Right cardiac atrium (tissue), 5 donors: ENCODE data around the gene TMTC1. TPM values are rescaled to one million over a fixed set of nuclear protein-coding genes. Genes with fewer than 3 reads are reported as not detected.

Experiments used
- ATAC-seq, 2 donors: fragments of 200-7000 bp; cut with Tn5 transposase; one replicate each; pipeline versions ENCODE4 v1.8.0 to v1.9.1; 2020; ENCODE audit warnings: moderate library complexity in 2 of 2, mild to moderate bottlenecking in 1 of 2
- DNase-seq, 3 donors: peaks; one replicate each; pipeline ENCODE4 v3.0.0-alpha.2; 2020
- H3K27ac ChIP-seq: one replicate; pipeline ENCODE4 v1.5.1; 2013; ENCODE audit warnings: mild to moderate bottlenecking, low read length, control low read depth, moderate library complexity
- H3K27me3 ChIP-seq: one replicate; pipeline ENCODE4 v1.6.1; 2013; ENCODE audit not compliant: control insufficient read depth, insufficient read depth
- H3K4me1 ChIP-seq: one replicate; pipeline ENCODE4 v1.6.1; 2013; ENCODE audit warnings: low read length; ENCODE audit not compliant: control insufficient read depth, insufficient read depth
- H3K4me3 ChIP-seq: one replicate; pipeline ENCODE4 v1.5.1; 2013; ENCODE audit warnings: low read length, control low read depth
- H3K9me3 ChIP-seq: one replicate; pipeline ENCODE4 v1.6.1; 2013; ENCODE audit warnings: low read length; ENCODE audit not compliant: control insufficient read depth
- WGBS: extraction: QIAGEN DNeasy Blood & Tissue Kit; methylation state at CpG from one replicate; pipeline ENCODE4 v1.1.7; 2013; 5-methylcytosine and 5-hydroxymethylcytosine counted together
- intact Hi-C, 4 donors: fragments of 100-400 bp; cut with DNase I; formaldehyde crosslinking; loops; one replicate each; pipeline versions ENCODE4 v1.11.0 to v1.14.0; 2022 to 2023
- polyA plus RNA-seq: library from polyadenylated mRNA; stranded (reverse); fragments of 200-250 nt; gene quantifications from one replicate; pipeline ENCODE4 v1.2.3, GENCODE V29; 2013
- total RNA-seq, 4 donors: library from RNA; stranded (reverse); fragmentation: NEBNext Ultra II Directional; extraction: Animal tissue kit (Norgen Biotek cat#: 25700); gene quantifications; one replicate each; pipeline ENCODE4 v1.2.1, GENCODE V29; 2021
- donor health status: healthy with polysubstance abuse.
- donor health status: DM: no; HTN: yes; CAD: no.
- donor health status: DM: no; HTN: no; CAD: no.
- donor health status: DM: no; HTN: yes; CAD: no; lungs with severe emphysema.
- donor health status: DM: yes; HTN: yes; CAD: no.

Gene TMTC1
- total and polyA plus RNA-seq, 5 donors: 17.9 to 57.8 (median 52.5) TPM

DNA sequence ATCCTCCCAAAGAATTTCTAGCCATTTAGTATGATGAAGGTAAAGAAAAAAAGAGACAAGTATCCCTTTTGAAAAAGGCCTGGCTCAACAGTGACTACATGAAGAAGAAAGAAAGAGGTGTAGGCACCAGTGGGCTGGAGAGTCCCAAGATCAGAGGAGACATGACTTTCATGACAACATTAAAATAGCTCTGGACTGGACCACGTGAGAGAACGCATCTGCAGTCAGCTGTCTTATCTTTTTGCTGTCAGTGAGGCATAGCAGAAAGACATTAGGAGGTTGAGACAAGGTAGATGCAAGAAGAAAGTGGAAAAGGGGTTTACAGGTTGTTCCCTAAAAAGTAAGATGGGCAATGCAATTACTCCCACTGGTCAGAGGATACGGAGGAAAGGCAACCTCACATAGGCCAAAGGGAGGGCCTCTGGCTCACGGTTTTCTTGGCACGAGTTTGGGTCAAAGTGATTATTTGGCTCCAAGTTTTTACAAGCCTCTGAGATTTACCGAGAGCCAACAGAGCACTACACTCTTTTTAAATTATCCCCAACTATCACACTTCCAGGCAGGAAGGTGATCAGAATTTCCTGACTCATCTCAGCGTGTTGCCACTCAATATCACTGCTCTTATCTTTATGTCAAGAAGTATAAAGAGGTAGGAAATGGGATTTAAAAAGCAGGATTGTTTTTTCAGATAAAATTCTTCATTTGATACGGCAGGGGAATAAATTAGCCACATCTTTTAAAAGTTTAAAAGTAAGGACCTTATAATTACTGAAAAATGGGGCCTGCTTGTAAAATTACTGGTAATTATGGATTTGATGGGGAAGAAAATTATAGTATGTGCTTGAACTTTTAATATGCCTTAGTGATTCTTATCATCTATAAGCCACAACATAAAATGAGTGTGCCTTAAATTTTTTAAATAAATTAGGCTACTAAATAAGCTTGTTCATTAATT, 29.2 kb downstream of the TMTC1 start:
- WGBS: 25% methylated on average over 8 of the region's 8 CpGs
- Histone ChIP-seq H3K27ac (peak overlapping the region; percentile 93), H3K9me3 (no peaks in the 10 kb centered on the region), H3K27me3 (no peaks in the 10 kb centered on the region), H3K4me1 (peaks cover 14% of the 10 kb centered on the region), H3K4me3 (no peak overlapping the region)
- DNase-seq (peak in 2 of 3 donors; percentile 40 to 43), ATAC-seq (peak; percentile 79 to 90)
- intact Hi-C loops: no loop called here

DNA sequence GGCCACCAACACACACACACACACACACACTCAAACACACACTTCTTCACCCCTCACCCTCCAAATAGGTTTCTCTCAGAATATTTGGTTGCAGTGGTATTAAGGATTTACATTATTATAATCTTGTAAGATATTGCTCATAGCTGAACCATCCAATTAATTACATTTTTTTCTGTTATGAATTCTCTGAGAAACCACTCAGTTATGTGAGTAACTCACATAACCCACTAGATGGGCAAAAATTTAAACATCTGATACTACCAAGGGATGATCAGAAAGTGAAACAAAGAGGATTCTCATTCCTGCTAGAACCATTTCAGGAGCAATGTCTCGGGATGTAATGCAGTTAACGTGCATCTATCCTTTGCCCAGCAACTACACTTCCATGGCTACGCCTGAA, 31.6 kb downstream of the TMTC1 start:
- no peak for DNase-seq
- H3K27me3 ChIP-seq: no peaks in the 10 kb centered on the region
- no peaks in the 10 kb centered on the region for H3K9me3 ChIP-seq
- no peak overlapping the region for H3K4me3 ChIP-seq
- no peak overlapping the region for H3K27ac ChIP-seq
- WGBS: 97% methylated on average over 3 of the region's 3 CpGs
- peaks cover 9% of the 10 kb centered on the region for H3K4me1 ChIP-seq
- no peak for ATAC-seq
- intact Hi-C loops: no loop called here

DNA sequence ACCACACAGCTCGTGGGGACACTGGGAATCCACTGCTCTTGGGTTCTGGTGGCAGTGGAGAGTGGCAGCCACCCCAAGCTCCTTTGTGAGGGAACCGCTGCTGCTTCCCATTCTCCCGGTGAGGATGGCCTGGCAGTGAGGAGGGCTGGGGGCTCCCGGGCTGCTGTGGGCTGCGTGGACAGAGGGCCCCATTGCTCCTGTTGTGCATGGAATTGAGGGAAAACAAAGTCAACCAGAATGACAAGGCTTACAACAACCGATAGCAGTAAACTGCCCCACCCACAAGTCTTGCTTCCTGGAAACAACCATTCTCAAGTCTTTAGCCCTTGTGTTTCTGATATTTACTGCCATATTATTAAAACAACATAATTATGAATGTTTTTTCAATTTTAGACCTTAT, 32.1 kb downstream of the TMTC1 start:
- no peak overlapping the region for H3K27ac ChIP-seq
- intact Hi-C loops: no loop called here
- WGBS: 81% methylated on average over 6 of the region's 6 CpGs
- ATAC-seq (no peak), DNase-seq (no peak)
- no peaks in the 10 kb centered on the region for H3K9me3 ChIP-seq
- no peaks in the 10 kb centered on the region for H3K27me3 ChIP-seq
- H3K4me1 ChIP-seq: peaks cover 9% of the 10 kb centered on the region
- H3K4me3 ChIP-seq: no peak overlapping the region

DNA sequence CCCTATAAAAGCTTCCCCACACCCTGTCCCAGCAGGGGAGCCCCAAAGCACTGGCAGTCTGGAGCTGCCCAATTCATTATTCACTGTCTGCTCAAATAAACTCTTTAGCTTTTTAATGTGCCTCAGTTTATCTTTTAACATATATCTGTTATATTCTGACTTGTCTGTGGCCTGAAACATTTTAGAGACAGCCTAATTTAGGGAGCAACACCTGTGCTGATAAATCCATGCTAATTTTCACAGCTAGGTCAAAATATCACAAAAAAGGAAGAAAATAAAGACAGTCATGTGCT, 32.9 kb downstream of the TMTC1 start:
- Histone ChIP-seq H3K9me3 (no peaks in the 10 kb centered on the region), H3K27ac (no peak overlapping the region), H3K27me3 (no peaks in the 10 kb centered on the region), H3K4me1 (peaks cover 9% of the 10 kb centered on the region), H3K4me3 (no peak overlapping the region)
- intact Hi-C loops: no loop called here
- ATAC-seq: no peak
- no peak for DNase-seq

DNA sequence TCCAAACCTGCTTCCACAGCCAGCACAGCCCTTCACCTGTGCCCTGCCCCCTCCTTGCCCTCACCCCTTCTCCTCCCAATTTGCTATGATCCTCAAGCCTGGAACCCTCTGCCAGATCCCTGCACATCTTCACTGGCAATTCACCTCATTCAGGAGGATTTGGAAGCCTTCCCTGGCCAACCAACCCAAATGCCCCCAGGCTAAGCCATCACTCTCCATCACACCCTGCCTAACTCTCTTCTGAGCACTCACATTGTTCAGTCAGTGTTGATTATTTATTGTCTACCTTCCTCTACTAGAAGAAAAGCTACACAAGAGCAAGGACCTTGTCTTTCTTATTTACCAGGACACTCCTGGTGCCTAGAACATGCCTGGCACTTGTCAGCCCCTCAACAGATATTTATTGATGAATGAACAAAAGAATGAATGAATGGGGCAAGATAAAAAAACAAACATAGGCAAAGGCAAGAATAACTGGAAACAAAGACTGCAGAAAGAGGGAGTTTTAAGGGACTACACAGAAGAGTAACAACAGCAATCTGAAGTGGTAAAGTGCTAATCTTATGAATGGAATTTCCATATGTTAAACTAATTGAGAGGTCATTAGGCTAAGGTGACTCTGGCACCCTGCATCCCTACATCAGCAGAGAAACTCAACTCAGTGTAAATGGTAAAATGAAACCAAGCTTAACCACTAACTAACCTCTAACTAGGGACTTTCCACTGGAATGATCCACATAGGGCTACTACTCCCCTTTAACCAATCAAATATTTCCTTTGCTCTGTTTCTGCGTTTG, 33.4 kb downstream of the TMTC1 start:
- no peak overlapping the region for H3K27ac ChIP-seq
- no peaks in the 10 kb centered on the region for H3K9me3 ChIP-seq
- ATAC-seq (no peak), DNase-seq (no peak)
- peaks cover 9% of the 10 kb centered on the region for H3K4me1 ChIP-seq
- 83% methylated on average over 1 of the region's 1 CpG for WGBS
- intact Hi-C loops: no loop called here
- no peaks in the 10 kb centered on the region for H3K27me3 ChIP-seq
- no peak overlapping the region for H3K4me3 ChIP-seq

DNA sequence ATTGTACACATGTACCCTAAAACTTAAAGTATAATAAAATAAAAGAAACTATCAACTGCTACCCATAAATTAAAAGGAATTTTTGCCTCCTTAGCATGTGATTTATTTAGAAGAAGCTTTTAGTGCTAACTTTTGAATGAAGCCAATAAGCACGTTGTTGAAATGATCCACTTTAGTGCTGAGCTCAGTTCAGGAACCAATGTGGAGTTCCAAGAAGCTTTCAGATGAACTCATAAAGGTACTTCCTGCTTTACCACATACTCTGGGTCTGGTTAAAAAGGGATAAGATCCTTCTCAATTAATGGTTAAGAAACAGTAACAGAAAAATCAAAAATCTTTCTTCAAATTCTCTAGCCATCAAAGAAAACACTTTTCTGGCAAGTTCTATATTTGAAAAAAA, 39.4 kb downstream of the TMTC1 start:
- Histone ChIP-seq H3K4me1 (peaks cover 3% of the 10 kb centered on the region), H3K27me3 (no peaks in the 10 kb centered on the region), H3K27ac (no peak overlapping the region), H3K4me3 (no peak overlapping the region), H3K9me3 (no peaks in the 10 kb centered on the region)
- 2% methylated on average over 1 of the region's 1 CpG for WGBS
- no peak for DNase-seq
- intact Hi-C loops: no loop called here
- no peak for ATAC-seq

DNA sequence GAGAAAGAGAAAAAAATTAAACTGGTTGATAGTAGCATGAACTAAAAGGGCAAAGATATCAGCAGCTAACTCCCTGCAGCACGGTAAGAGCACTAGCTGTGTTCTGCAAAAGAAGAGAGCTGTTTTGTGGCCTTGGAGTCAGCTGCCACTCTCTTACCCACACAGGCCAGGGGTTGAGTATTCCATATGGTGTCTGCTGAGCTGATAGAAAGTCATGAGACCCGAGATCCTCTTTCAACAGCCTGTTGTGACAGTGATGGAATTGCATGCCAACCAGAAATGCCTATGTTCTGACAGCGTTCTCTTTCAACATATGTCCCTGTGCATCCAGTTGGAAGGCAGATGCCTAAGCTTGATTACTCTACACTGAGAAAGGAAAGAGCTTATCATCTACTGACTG, 39.9 kb downstream of the TMTC1 start:
- H3K4me1 ChIP-seq: peaks cover 7% of the 10 kb centered on the region
- WGBS: 32% methylated on average over 3 of the region's 3 CpGs
- intact Hi-C loops: no loop called here
- peak in 1 of 2 donors; percentile 27 for ATAC-seq
- no peak for DNase-seq
- no peak overlapping the region for H3K4me3 ChIP-seq
- H3K9me3 ChIP-seq: no peaks in the 10 kb centered on the region
- no peaks in the 10 kb centered on the region for H3K27me3 ChIP-seq
- H3K27ac ChIP-seq: peak overlapping the region; percentile 7

DNA sequence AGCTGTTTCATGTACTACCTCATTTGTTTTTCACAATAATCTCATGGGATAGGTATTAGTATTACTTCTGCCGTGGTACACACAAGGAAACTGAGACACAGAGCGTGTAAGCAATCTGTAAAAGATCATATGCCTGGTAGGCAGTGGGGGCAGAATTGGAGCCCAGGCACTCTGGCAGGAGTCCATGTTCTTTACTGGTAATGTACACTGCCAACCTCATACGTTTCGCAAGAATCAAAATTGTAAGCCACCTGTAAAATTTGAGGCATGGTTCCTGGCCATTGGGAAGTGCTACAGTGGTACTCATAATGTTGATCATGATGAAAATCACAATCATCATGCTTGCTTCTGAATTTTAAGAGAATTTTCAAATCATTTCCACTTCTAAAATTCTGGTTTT, 40.7 kb downstream of the TMTC1 start:
- peak overlapping the region; percentile 72 for H3K27ac ChIP-seq
- ATAC-seq (no peak), DNase-seq (no peak)
- H3K4me1 ChIP-seq: peaks cover 7% of the 10 kb centered on the region
- no peak overlapping the region for H3K4me3 ChIP-seq
- no peaks in the 10 kb centered on the region for H3K27me3 ChIP-seq
- 85% methylated on average over 4 of the region's 4 CpGs for WGBS
- intact Hi-C loops: no loop called here
- no peaks in the 10 kb centered on the region for H3K9me3 ChIP-seq

DNA sequence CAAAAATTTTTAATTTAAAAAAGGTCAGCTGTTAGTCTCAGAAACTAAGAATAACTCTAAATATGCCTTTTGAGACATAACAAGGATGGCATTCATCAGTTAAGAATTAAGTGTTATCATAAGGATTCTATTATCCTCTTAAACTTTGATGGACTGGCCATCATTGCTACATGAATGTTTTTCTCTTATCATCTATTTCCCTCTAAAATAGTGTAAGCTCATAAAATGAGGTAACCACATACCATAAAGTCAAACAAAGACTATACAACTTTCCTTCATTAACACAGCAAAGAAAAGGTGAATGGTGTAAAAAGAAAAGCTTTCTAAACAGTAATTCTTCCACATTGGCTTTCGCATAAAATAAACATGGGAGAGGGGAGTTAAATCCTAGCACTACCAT, 41.1 kb downstream of the TMTC1 start:
- WGBS: 96% methylated on average over 1 of the region's 1 CpG
- Histone ChIP-seq H3K4me3 (no peak overlapping the region), H3K27me3 (no peaks in the 10 kb centered on the region), H3K4me1 (peaks cover 10% of the 10 kb centered on the region), H3K9me3 (no peaks in the 10 kb centered on the region), H3K27ac (no peak overlapping the region)
- intact Hi-C loops: no loop called here
- no peak for ATAC-seq
- no peak for DNase-seq

DNA sequence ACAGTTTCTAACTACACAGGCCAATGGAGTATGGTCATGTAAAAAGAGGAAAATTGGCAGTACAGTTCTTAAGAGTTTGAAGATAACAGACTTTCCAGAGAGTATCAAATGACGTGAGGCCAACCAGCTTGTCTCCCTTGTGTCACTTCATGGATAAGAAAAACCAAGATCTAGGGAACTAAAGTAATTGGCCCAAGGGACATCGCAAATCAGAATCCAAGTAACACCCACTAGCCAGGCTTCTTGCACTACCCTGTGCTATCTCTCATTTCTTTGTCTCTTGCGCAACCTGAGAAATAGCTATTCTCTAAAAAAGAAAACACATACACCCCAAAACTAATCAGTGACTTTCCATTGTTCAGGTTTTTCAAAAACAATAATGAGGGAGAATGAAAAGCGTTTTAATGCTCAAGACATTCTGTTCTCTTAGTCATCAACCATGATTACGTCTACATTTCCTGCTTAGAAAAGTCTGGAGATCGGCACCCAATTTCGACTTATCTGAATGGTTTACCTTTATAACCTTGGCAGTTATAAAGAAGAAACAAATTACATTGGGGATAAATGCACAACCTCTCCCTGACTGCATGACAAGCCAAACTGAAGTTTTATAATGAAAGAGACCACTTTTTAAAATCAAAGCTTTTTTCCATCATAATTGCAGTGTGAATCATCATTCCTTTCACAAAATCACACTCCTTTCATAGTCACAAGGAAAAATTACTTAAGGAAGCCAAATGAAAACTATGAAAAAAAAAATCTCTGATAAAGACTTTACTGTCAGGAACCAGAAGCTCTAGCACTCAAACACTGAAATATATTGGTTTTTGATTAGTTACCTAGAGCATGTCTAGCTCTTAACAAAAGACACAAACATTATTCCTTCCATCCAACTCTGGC, 42.1 kb downstream of the TMTC1 start:
- Histone ChIP-seq H3K9me3 (no peaks in the 10 kb centered on the region), H3K4me1 (peaks cover 12% of the 10 kb centered on the region), H3K27ac (no peak overlapping the region), H3K27me3 (no peaks in the 10 kb centered on the region), H3K4me3 (no peak overlapping the region)
- 37% methylated on average over 7 of the region's 7 CpGs for WGBS
- DNase-seq: peak in 1 of 3 donors; percentile 30
- ATAC-seq: peak; percentile 93 to 96
- intact Hi-C loops: no loop called here
